SK-N-MC (cell line): Measurements from ENCODE around the gene CCDC50.

Experiments
- DNase-seq: peaks from one replicate; pipeline ENCODE4 v3.0.0-alpha.2; 2011; ENCODE audit warnings: low read depth, low spot score
- H3K27ac ChIP-seq: fragments of 200-600 bp; sonication (generic); 2 replicates; pipeline ENCODE4 v1.5.1; 2016; ENCODE audit warnings: mixed run types
- H3K36me3 ChIP-seq: fragments of 200-600 bp; sonication (generic); 2 replicates; pipeline ENCODE4 v1.6.1; 2017; ENCODE audit warnings: antibody characterized with exemption, low read length, mixed read lengths; ENCODE audit not compliant: insufficient read depth
- H3K4me3 ChIP-seq: fragments of 200-600 bp; sonication (generic); 2 replicates; pipeline ENCODE4 v1.5.1; 2016
- H3K9ac ChIP-seq: fragments of 200-600 bp; sonication (generic); 2 replicates; pipeline ENCODE4 v1.8.0; 2017; ENCODE audit warnings: mixed run types, mixed read lengths; ENCODE audit not compliant: insufficient read length
- H3K9me3 ChIP-seq: fragments of 200-600 bp; sonication (generic); 2 replicates; pipeline ENCODE4 v1.6.1; 2017; ENCODE audit warnings: low read depth, mild to moderate bottlenecking, antibody characterized with exemption, low read length, moderate library complexity, mixed read lengths
- EZH2 ChIP-seq: fragments of 200-600 bp; sonication (generic); IDR thresholded peaks from one replicate; pipeline ENCODE4 v1.6.1; 2017; ENCODE audit warnings: antibody characterized with exemption
- FOXP2 ChIP-seq: optimal IDR thresholded peaks from 2 replicates; pipeline ENCODE3; 2011; ENCODE audit warnings: mild to moderate bottlenecking, moderate library complexity; ENCODE audit not compliant: insufficient read depth; ENCODE audit errors: extremely low read length, control extremely low read depth
- POLR2AphosphoS5 ChIP-seq: IDR thresholded peaks from 2 replicates; pipeline ENCODE4 v1.6.1; 2012; ENCODE audit warnings: mild to moderate bottlenecking, low read depth, low read length, borderline replicate concordance

Gene CCDC50

GRCh38 chr3:191372122-191372521 lies 42.9 kb downstream of the CCDC50 start:
- no peak for DNase-seq
- H3K36me3 ChIP-seq = peaks cover 36% of the 10 kb centered on the region
- TF ChIP-seq FOXP2 = no peak
- no peak for TF ChIP-seq POLR2AphosphoS5
- TF ChIP-seq EZH2 = no peak

GRCh38 chr3:191373327-191373726 lies 44.1 kb downstream of the CCDC50 start:
- Histone ChIP-seq H3K9me3 (no peaks in the 10 kb centered on the region), H3K9ac (no peak overlapping the region), H3K36me3 (peaks cover 32% of the 10 kb centered on the region), H3K27ac (no peak overlapping the region), H3K4me3 (no peak overlapping the region)
- no peak for DNase-seq
- no peak for TF ChIP-seq FOXP2
- TF ChIP-seq POLR2AphosphoS5 = no peak
- TF ChIP-seq EZH2 = no peak

More at GRCh38 chr3:191372122-191372521, 42.9 kb downstream of the CCDC50 start:
- H3K9ac ChIP-seq = no peak overlapping the region
- 0 out of 2 replicates have a peak overlapping the region, but pooled peaks have one; percentile 16 for H3K27ac ChIP-seq
- H3K9me3 ChIP-seq = no peaks in the 10 kb centered on the region
- no peak overlapping the region for H3K4me3 ChIP-seq

GRCh38 chr3:191376516-191377141 lies 47.4 kb downstream of the CCDC50 start:
- H3K4me3 ChIP-seq = peak overlapping the region; percentile 25; the same call in 1 of the 2 replicates
- DNase-seq = peak; percentile 22
- peak overlapping the region; percentile 42; the same call in 1 of the 2 replicates for H3K27ac ChIP-seq
- no peak for TF ChIP-seq EZH2
- TF ChIP-seq FOXP2 = no peak
- no peaks in the 10 kb centered on the region for H3K9me3 ChIP-seq
- H3K36me3 ChIP-seq = peaks cover 32% of the 10 kb centered on the region
- peak overlapping the region; percentile 16 for H3K9ac ChIP-seq

- Histone ChIP-seq H3K9ac (no peak overlapping the region), H3K27ac (no peak overlapping the region)
- no peak for TF ChIP-seq EZH2
- no peak for TF ChIP-seq FOXP2
- TF ChIP-seq POLR2AphosphoS5 = no peak
These were observed 49.1 kb downstream of the CCDC50 start for GRCh38 chr3:191378142-191378812.

GRCh38 chr3:191379446-191379845 lies 50.3 kb downstream of the CCDC50 start:
- DNase-seq = no peak
- Histone ChIP-seq H3K27ac (no peak overlapping the region), H3K9ac (no peak overlapping the region), H3K4me3 (no peak overlapping the region), H3K9me3 (no peaks in the 10 kb centered on the region), H3K36me3 (peaks cover 55% of the 10 kb centered on the region)
- TF ChIP-seq POLR2AphosphoS5 = no peak
- no peak for TF ChIP-seq EZH2
- TF ChIP-seq FOXP2 = no peak

More at GRCh38 chr3:191378142-191378812, 49.1 kb downstream of the CCDC50 start:
- Histone ChIP-seq H3K9me3 (no peaks in the 10 kb centered on the region), H3K4me3 (no peak overlapping the region), H3K36me3 (peaks cover 46% of the 10 kb centered on the region)
- DNase-seq = no peak

- Histone ChIP-seq H3K9ac (no peak overlapping the region), H3K9me3 (no peaks in the 10 kb centered on the region), H3K4me3 (no peak overlapping the region), H3K27ac (no peak overlapping the region), H3K36me3 (peaks cover 54% of the 10 kb centered on the region)
- no peak for DNase-seq
- TF ChIP-seq EZH2 (no peak), FOXP2 (no peak), POLR2AphosphoS5 (no peak)
These were observed 50.8 kb downstream of the CCDC50 start for GRCh38 chr3:191380001-191380400.

GRCh38 chr3:191381303-191381702 lies 52.1 kb downstream of the CCDC50 start:
- H3K27ac ChIP-seq = no peak overlapping the region
- DNase-seq = no peak
- no peak overlapping the region for H3K9ac ChIP-seq
- no peak for TF ChIP-seq FOXP2
- no peak for TF ChIP-seq EZH2
- no peak for TF ChIP-seq POLR2AphosphoS5
- peaks cover 45% of the 10 kb centered on the region for H3K36me3 ChIP-seq
- H3K4me3 ChIP-seq = no peak overlapping the region
- no peaks in the 10 kb centered on the region for H3K9me3 ChIP-seq

- no peaks in the 10 kb centered on the region for H3K9me3 ChIP-seq
- H3K9ac ChIP-seq = no peak overlapping the region
- H3K4me3 ChIP-seq = no peak overlapping the region
- no peak for DNase-seq
- TF ChIP-seq POLR2AphosphoS5 = no peak
- no peak for TF ChIP-seq FOXP2
- TF ChIP-seq EZH2 = no peak
- H3K36me3 ChIP-seq = peaks cover 45% of the 10 kb centered on the region
- H3K27ac ChIP-seq = peak overlapping the region; percentile 21; the same call in 1 of the 2 replicates
These were observed 53.5 kb downstream of the CCDC50 start for GRCh38 chr3:191382661-191383060.
